Thoracic aorta (tissue), 2 donors: ENCODE data around the gene GPA33. TPM values are rescaled to one million over a fixed set of nuclear protein-coding genes. Genes with fewer than 3 reads are reported as not detected.

Experiments used
- ATAC-seq: fragments of 150-250 bp; one replicate; pipeline ENCODE4 v1.8.0; 2017; ENCODE audit warnings: low read depth; ENCODE audit not compliant: insufficient number of reproducible peaks, low FRiP score
- DNase-seq: peaks from one replicate; pipeline ENCODE4 v3.0.0-alpha.2; 2020; ENCODE audit warnings: low spot score
- H3K27ac ChIP-seq, 2 donors: fragments of 200-600 bp; sonication (generic); 1 replicate in 1 of 2; 2 replicates in 1 of 2; pipeline ENCODE4 v1.5.1; 2016; ENCODE audit warnings: mild to moderate bottlenecking in 2 of 2, moderate library complexity in 2 of 2
- H3K27me3 ChIP-seq: fragments of 200-600 bp; sonication (generic); replicated peaks from 2 replicates; pipeline ENCODE4 v1.6.0; 2016; ENCODE audit warnings: mild to moderate bottlenecking; ENCODE audit not compliant: insufficient read depth
- H3K36me3 ChIP-seq: fragments of 200-600 bp; sonication (generic); one replicate; pipeline ENCODE4 v1.5.1; 2016
- H3K4me1 ChIP-seq, 2 donors: fragments of 200-600 bp; sonication (generic); 1 replicate in 1 of 2; 2 replicates in 1 of 2; pipeline versions ENCODE4 v1.5.1 to v1.6.0; 2016; ENCODE audit warnings: low read depth in 2 of 2, mild to moderate bottlenecking in 1 of 2; ENCODE audit not compliant: control insufficient read depth in 1 of 2
- H3K4me3 ChIP-seq: fragments of 200-600 bp; sonication (generic); 2 replicates; pipeline ENCODE4 v1.5.1; 2016; ENCODE audit warnings: mild to moderate bottlenecking
- H3K9me3 ChIP-seq: fragments of 200-600 bp; sonication (generic); 2 replicates; pipeline ENCODE4 v1.5.1; 2016
- total RNA-seq, 2 donors: library from RNA; depleted of rRNA; stranded (reverse); fragments of >200 nt; gene quantifications; one replicate each; pipeline versions ENCODE4 v1.1.0 to v1.2.3, GENCODE V29; 2016
- TF ChIP-seq, protein P1 (sequence below): fragments of 200-600 bp; sonication (generic); IDR thresholded peaks from one replicate; pipeline ENCODE4 v1.5.1; 2019; ENCODE audit warnings: antibody characterized with exemption

GPA33 gene
- total RNA-seq, 2 donors from 2014 or later = not detected

DNA sequence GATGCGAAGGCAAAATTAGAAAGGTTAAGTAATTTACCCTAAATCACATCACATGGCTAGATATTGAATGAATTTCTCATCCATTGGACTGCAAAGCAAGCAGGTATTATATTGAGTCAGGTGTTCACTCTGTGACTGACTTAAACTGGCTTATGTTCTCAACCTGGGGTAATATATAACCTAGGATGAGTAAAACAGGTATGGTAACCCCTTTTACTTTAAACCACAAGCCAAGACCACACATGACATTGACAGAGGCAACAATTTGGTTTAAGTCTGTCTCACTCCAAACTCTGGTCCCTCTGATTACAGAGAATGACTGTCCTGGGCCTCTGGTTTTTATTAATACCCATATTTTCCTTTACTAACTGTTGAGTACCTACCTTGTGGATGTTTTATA, 67.8 kb downstream of the GPA33 start:
- no peaks in the 10 kb centered on the region for H3K27me3 ChIP-seq
- no peaks in the 10 kb centered on the region for H3K9me3 ChIP-seq
- no peaks in the 10 kb centered on the region for H3K36me3 ChIP-seq
- no peak overlapping the region for H3K4me3 ChIP-seq
- TF ChIP-seq, protein P1, sequence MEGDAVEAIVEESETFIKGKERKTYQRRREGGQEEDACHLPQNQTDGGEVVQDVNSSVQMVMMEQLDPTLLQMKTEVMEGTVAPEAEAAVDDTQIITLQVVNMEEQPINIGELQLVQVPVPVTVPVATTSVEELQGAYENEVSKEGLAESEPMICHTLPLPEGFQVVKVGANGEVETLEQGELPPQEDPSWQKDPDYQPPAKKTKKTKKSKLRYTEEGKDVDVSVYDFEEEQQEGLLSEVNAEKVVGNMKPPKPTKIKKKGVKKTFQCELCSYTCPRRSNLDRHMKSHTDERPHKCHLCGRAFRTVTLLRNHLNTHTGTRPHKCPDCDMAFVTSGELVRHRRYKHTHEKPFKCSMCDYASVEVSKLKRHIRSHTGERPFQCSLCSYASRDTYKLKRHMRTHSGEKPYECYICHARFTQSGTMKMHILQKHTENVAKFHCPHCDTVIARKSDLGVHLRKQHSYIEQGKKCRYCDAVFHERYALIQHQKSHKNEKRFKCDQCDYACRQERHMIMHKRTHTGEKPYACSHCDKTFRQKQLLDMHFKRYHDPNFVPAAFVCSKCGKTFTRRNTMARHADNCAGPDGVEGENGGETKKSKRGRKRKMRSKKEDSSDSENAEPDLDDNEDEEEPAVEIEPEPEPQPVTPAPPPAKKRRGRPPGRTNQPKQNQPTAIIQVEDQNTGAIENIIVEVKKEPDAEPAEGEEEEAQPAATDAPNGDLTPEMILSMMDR = no peak
- DNase-seq = no peak
- no peak overlapping the region for H3K27ac ChIP-seq
- no peak for ATAC-seq
- no peaks in the 10 kb centered on the region for H3K4me1 ChIP-seq

DNA sequence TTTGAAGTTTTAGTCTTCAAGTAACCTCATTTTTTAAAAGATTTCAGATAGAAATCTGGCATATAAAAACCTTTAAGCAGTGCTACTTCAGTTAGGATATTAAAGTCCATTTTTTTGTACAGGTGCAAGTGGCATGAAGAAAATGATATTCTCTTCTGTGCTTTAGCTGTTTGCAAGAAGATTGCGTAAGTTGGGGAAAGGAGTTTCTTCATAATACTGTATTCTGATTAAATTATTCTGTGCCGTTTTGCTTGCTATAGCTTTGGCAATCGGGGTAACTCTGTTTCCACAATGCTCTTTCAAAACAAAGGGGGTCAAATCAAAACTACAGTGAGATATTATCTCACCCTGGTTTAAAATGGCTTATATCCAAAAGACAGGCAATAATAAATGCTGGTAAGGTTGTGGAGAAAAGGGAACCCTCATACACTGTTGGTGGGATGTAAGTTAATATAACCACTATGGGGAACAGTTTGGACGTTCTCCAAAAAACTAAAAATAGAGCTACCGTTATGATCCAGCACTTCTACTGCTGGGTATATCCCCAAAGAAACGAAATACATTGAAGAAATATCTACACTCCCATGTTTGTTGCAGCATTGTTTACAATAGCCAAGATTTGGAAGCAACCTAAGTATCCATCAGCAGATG, 74.0 kb downstream of the GPA33 start:
- no peaks in the 10 kb centered on the region for H3K27me3 ChIP-seq
- no peaks in the 10 kb centered on the region for H3K4me1 ChIP-seq
- H3K36me3 ChIP-seq = no peaks in the 10 kb centered on the region
- H3K4me3 ChIP-seq = no peak overlapping the region
- no peak overlapping the region for H3K27ac ChIP-seq
- DNase-seq = no peak
- H3K9me3 ChIP-seq = no peaks in the 10 kb centered on the region
- ATAC-seq = no peak
- TF ChIP-seq, protein P1 = no peak

DNA sequence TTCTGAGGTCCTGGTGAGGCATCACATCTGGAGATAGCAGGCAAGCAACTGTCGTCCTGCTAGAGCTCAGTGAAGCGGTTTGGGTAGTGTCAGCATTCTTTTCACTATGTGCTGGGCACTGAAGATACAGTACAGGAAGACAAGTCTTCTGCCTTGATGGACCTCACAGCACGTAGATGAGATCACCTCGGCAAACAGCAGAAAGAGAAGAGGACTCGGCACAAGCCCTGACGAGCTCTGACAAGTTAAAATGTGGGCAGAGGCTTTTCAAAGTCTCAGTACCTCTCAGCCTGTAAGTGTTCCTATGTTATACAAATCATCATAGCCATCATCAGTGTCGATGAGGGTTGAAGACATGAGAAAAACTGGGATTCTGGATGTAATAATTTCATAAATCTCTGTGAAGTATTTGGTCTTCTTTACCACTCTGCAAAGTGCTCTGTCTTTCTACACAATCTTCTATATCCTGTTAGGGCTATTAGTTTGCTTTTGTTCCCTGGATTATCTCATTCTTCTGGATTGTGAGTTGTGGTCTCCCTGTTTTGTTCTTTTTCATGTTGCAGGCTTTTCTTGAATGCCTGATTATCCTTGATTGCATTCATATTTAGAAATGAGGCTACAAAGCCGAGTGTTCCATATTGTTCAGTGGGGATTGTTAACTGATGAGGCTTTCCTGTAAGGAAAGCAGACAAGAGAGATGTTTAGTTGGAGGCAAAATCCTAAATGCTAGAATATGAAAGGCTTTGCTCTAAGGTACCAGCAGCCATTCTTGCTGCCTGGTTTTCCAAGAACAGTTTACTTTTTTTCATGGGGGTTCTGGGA, 76.9 kb downstream of the GPA33 start:
- Histone ChIP-seq H3K4me3 (no peak overlapping the region), H3K4me1 (no peaks in the 10 kb centered on the region), H3K9me3 (no peaks in the 10 kb centered on the region), H3K36me3 (no peaks in the 10 kb centered on the region), H3K27me3 (no peaks in the 10 kb centered on the region), H3K27ac (no peak overlapping the region)
- ATAC-seq (no peak), DNase-seq (no peak)
- TF ChIP-seq, protein P1 = no peak

DNA sequence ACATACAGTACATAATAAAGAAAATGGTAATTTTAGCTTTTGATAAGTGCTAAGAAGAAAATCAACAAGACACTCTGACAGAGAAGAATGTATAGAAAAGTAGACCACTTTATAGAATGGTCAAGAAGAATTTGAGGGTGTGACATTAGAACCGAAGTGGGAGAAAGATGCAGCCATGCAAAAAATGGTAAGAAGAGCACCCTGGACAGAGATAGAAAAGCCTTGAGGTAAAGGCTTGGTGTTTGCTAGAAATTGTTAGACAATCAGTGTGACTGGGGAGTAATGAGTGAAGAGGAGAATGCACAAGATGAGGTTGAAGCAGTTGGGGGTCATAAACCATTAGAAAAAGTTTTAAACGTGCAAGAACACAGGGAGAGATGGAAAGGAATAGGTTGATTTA, 77.6 kb downstream of the GPA33 start:
- TF ChIP-seq, protein P1 = no peak
- H3K36me3 ChIP-seq = no peaks in the 10 kb centered on the region
- no peaks in the 10 kb centered on the region for H3K27me3 ChIP-seq
- no peak overlapping the region for H3K27ac ChIP-seq
- no peak for ATAC-seq
- no peaks in the 10 kb centered on the region for H3K9me3 ChIP-seq
- no peak for DNase-seq
- no peak overlapping the region for H3K4me3 ChIP-seq
- no peaks in the 10 kb centered on the region for H3K4me1 ChIP-seq

DNA sequence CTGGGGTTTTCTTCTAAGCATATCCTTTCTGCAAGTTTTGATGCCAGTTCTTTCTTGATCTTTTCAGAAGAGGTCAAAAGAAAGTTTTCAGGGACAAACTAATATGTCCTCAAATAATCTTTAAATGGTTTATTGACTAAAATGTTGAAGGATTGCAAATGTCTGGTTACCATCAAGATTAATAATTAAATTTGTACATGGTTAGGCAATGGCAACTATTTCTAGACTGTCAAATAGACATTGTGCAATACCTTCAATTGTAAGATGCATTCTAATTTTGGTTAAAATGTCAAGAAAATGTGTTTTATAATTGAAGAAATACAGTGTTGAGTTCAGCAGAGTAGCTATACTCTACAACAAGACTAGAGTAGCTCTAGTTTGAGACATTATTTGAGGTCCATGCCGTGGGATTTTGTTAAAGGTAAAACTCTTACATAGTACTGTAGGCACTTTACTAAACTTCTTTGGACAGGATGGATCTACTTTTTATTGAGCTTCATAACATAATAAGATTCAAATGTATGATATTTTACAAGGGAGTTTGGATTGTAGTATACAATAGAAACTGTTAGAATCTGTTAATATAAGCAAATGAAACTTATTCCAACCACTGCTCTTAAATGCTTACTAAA, 78.5 kb downstream of the GPA33 start:
- no peaks in the 10 kb centered on the region for H3K4me1 ChIP-seq
- H3K36me3 ChIP-seq = no peaks in the 10 kb centered on the region
- TF ChIP-seq, protein P1 = no peak
- no peak overlapping the region for H3K27ac ChIP-seq
- no peaks in the 10 kb centered on the region for H3K9me3 ChIP-seq
- DNase-seq (no peak), ATAC-seq (no peak)
- no peak overlapping the region for H3K4me3 ChIP-seq
- H3K27me3 ChIP-seq = no peaks in the 10 kb centered on the region
